Activated CD8-positive, alpha-beta T cell treated with anti-CD3 and anti-CD28 coated beads for 36 hours (primary cell): ENCODE data around the gene FBXL22. TPM values are rescaled to one million over a fixed set of nuclear protein-coding genes. Genes with fewer than 3 reads are reported as not detected.

ENCODE experiments used
- ATAC-seq: fragments of 200-7000 bp; cut with Tn5 transposase; one replicate; pipeline ENCODE4 v1.10.0; 2021; ENCODE audit warnings: mild to moderate bottlenecking, moderate library complexity
- CTCF ChIA-PET: fragments of 350-600 bp; sonication (Branson Sonifier 250); formaldehyde crosslinking; loops from one replicate; lab custom pipeline; 2021; ENCODE audit warnings: antibody characterized with exemption; lab: Charles Lee
- POLR2A ChIA-PET: fragments of 350-600 bp; sonication (Branson Sonifier 250); formaldehyde crosslinking; loops from one replicate; lab custom pipeline; 2021; ENCODE audit warnings: antibody characterized with exemption; lab: Charles Lee
- DNase-seq: peaks from one replicate; pipeline ENCODE4 v3.0.0-alpha.2; 2020
- H3K27ac Mint-ChIP-seq: one replicate; pipeline ENCODE4 v1.8.0; 2021; ENCODE audit warnings: mild to moderate bottlenecking, mixed read lengths
- H3K27me3 Mint-ChIP-seq: one replicate; pipeline ENCODE4 v1.8.0; 2021; ENCODE audit warnings: mixed read lengths
- H3K36me3 Mint-ChIP-seq: one replicate; pipeline ENCODE4 v1.8.0; 2021; ENCODE audit warnings: low read depth, mixed read lengths
- H3K4me1 Mint-ChIP-seq: one replicate; pipeline ENCODE4 v1.8.0; 2021; ENCODE audit warnings: low read depth, mixed read lengths
- H3K4me3 Mint-ChIP-seq: one replicate; pipeline ENCODE4 v1.8.0; 2021; ENCODE audit warnings: mild to moderate bottlenecking, moderate library complexity, mixed read lengths
- H3K9me3 Mint-ChIP-seq: one replicate; pipeline ENCODE4 v1.8.0; 2021; ENCODE audit warnings: mixed read lengths
- intact Hi-C: fragments of 100-400 bp; cut with micrococcal nuclease; formaldehyde crosslinking; loops from one replicate; pipeline ENCODE4 v1.10.0; 2022
- total RNA-seq, 2 experiments: library from RNA; stranded (reverse); gene quantifications; one replicate each; pipeline ENCODE4 v1.2.3, GENCODE V29; 2021
- TF ChIP-seq, protein P1 (sequence below): fragments of 200-600 bp; IDR thresholded peaks from one replicate; pipeline ENCODE4 v1.8.0; 2022; ENCODE audit warnings: antibody characterized with exemption, mild to moderate bottlenecking

Gene FBXL22
- total RNA-seq, 2 experiments from 2014 or later = 0.34 to 0.63 TPM

DNA sequence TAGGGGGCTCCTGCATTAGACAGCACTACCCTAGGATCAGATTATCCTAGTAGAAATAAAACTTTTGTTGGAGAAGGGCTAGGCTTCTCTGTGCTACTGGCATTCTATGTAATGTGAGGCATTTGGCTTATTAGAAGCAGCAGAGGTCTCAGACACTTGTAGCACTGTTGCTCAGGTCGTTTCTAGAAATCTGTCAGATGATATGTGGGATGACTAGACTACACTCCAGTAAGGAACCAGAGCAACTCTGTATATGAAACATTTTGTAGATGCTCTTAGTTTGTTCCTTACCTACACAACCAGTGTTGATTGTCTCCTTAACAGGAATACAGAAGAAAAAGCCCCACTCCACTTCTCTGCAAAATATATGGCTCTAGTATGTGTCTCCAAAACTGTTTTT, 21.9 kb upstream of the FBXL22 start:
- peaks cover 29% of the 10 kb centered on the region for H3K36me3 Mint-ChIP-seq
- ATAC-seq = no peak
- intact Hi-C loops = no loop called here
- TF ChIP-seq, protein P1, sequence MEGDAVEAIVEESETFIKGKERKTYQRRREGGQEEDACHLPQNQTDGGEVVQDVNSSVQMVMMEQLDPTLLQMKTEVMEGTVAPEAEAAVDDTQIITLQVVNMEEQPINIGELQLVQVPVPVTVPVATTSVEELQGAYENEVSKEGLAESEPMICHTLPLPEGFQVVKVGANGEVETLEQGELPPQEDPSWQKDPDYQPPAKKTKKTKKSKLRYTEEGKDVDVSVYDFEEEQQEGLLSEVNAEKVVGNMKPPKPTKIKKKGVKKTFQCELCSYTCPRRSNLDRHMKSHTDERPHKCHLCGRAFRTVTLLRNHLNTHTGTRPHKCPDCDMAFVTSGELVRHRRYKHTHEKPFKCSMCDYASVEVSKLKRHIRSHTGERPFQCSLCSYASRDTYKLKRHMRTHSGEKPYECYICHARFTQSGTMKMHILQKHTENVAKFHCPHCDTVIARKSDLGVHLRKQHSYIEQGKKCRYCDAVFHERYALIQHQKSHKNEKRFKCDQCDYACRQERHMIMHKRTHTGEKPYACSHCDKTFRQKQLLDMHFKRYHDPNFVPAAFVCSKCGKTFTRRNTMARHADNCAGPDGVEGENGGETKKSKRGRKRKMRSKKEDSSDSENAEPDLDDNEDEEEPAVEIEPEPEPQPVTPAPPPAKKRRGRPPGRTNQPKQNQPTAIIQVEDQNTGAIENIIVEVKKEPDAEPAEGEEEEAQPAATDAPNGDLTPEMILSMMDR = no peak
- H3K27me3 Mint-ChIP-seq = no peaks in the 10 kb centered on the region
- peaks cover 6% of the 10 kb centered on the region for H3K4me1 Mint-ChIP-seq
- H3K27ac Mint-ChIP-seq = no peak overlapping the region
- POLR2A ChIA-PET = interaction anchor here (0.7 kb wide), 1 partner anchor 11 kb away, joined by 4 read pairs; no protein-coding TSS in a partner anchor
- H3K9me3 Mint-ChIP-seq = no peaks in the 10 kb centered on the region
- DNase-seq = no peak
- CTCF ChIA-PET = no interaction called here
- no peak overlapping the region for H3K4me3 Mint-ChIP-seq

DNA sequence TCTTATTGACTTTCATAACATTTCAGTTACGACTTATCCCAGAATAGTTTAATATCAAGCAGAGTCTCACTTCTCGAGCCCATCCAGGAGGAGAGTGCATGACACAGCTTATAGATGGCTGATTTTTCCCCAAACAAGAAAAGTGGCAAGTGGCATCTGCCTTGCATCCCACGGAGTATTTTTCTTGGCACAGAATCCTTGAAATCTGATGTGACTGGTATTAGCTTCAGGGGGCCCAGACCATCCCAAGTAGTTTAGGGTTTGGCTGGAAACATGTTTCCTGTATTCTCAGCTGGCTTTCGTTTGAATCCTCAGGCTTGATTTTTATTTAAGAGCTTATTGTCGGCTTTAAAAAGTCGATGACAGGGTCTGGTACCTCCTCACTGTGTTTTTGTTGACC, 20.7 kb upstream of the FBXL22 start:
- no peak overlapping the region for H3K27ac Mint-ChIP-seq
- DNase-seq (no peak), ATAC-seq (no peak)
- no peaks in the 10 kb centered on the region for H3K9me3 Mint-ChIP-seq
- ChIA-PET POLR2A (no interaction called here), CTCF (interaction anchor here (1.2 to 2.2 kb wide), 5 partner anchors 11 to 110 kb away, joined by 3 to 6 read pairs (median 3); no protein-coding TSS in a partner anchor)
- peaks cover 31% of the 10 kb centered on the region for H3K36me3 Mint-ChIP-seq
- TF ChIP-seq, protein P1 = no peak
- intact Hi-C loops = no loop called here
- no peak overlapping the region for H3K4me3 Mint-ChIP-seq
- H3K27me3 Mint-ChIP-seq = no peaks in the 10 kb centered on the region
- H3K4me1 Mint-ChIP-seq = peaks cover 6% of the 10 kb centered on the region

DNA sequence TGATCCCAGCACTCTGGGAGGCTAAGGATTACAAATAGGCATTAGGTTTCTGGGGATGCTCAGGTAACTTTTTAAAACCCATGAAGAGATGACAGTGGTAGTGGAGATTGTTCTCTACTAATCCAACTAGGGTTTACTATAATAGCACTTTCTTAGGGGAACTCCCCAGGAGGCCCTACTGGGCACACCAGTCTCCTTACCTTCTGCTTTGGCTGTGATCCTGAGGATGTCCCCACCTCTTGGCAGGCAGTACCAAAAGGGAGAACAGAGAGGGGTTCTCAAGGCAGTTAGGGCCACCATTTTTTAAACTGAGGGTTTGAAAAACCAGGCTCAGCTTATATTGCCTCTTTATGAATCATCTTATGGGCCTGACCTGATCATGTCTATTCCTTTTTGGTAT, 15.0 kb upstream of the FBXL22 start:
- peaks cover 9% of the 10 kb centered on the region for H3K9me3 Mint-ChIP-seq
- H3K4me3 Mint-ChIP-seq = no peak overlapping the region
- intact Hi-C loops = no loop called here
- DNase-seq (no peak), ATAC-seq (peak; percentile 45)
- peak overlapping the region; percentile 76 for H3K27ac Mint-ChIP-seq
- H3K4me1 Mint-ChIP-seq = peaks cover 21% of the 10 kb centered on the region
- no peaks in the 10 kb centered on the region for H3K27me3 Mint-ChIP-seq
- ChIA-PET CTCF (interaction anchor here (1.1 to 2.0 kb wide), 2 partner anchors 11 to 150 kb away, joined by 3 to 4 read pairs; no protein-coding TSS in a partner anchor), POLR2A (interaction anchor here (1.4 kb wide), 1 partner anchor 18 kb away, joined by 4 read pairs; no protein-coding TSS in a partner anchor)
- peaks cover 56% of the 10 kb centered on the region for H3K36me3 Mint-ChIP-seq
- TF ChIP-seq, protein P1 = no peak

DNA sequence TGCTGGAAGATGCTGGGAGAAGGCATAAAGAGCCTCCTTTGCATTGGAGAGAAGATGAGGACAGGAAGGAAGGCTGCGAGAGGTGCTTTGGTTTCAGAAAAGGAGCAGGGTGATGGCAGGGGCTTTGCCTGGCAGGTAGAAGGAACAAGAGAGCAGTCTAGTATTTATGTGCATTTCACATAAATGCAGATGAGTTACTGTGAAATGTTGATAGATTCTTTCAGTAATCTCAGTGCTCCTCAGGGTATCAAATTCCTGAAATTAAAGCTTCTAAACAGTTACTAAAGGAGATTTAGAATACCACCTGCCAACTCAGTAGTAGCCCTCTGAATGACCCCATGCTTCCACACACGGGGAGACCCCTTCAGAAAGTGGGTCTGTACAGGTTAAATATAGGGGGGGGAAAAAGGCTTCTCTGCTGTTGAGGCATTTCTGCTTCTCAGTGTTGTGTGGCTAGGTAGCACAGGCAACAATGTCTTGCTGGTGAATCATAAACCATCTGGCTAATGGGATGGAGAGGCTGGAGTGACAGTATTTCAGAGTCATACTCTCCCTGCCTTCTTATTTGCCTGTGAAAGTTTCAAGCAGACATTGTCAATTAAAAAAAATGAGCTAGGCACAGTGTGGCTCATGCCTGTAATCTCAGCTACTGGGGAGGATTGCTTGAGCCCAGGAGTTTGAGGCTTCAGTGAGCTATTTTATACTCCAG, 14.3 kb upstream of the FBXL22 start:
- Mint-ChIP-seq H3K9me3 (peaks cover 9% of the 10 kb centered on the region), H3K4me3 (no peak overlapping the region), H3K27me3 (no peaks in the 10 kb centered on the region), H3K36me3 (peaks cover 56% of the 10 kb centered on the region), H3K4me1 (peaks cover 21% of the 10 kb centered on the region), H3K27ac (peak overlapping the region; percentile 76)
- ChIA-PET POLR2A (interaction anchor here (1.0 to 1.4 kb wide), 2 partner anchors 17 to 38 kb away, joined by 3 to 4 read pairs; no protein-coding TSS in a partner anchor), CTCF (interaction anchor here (1.1 to 2.0 kb wide), 2 partner anchors 12 to 150 kb away, joined by 3 to 4 read pairs; no protein-coding TSS in a partner anchor)
- ATAC-seq (peak; percentile 56), DNase-seq (no peak)
- intact Hi-C loops = no loop called here
- TF ChIP-seq, protein P1 = no peak

DNA sequence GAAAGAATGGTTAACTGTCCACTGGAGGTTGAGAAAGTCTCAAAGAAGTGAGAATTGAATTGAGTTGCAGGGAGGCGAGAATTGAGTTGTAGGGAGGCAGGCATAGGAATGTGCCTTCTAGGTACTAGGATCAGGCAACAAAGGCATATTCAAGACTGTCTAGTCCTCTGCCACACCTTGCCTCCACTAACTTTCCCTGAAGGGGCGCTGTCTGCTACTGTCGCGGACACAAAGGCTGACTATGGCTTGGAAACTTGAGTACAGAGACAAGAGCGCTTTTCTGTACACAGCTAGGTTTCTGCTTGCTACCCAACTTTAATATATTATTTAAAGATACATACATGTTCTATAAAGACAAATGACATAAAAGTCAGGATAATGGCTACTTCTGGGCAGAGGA, 10.4 kb upstream of the FBXL22 start:
- POLR2A ChIA-PET = interaction anchor here (1.3 kb wide), 1 partner anchor 13 kb away, joined by 4 read pairs; no protein-coding TSS in a partner anchor
- Mint-ChIP-seq H3K9me3 (peaks cover 9% of the 10 kb centered on the region), H3K4me1 (peaks cover 32% of the 10 kb centered on the region), H3K27me3 (no peaks in the 10 kb centered on the region), H3K4me3 (no peak overlapping the region), H3K36me3 (peaks cover 81% of the 10 kb centered on the region), H3K27ac (peak overlapping the region; percentile 26)
- DNase-seq (no peak), ATAC-seq (no peak)
- intact Hi-C loops = no loop called here
- CTCF ChIA-PET = interaction anchor here (1.0 kb wide), 1 partner anchor 120 kb away, joined by 3 read pairs; no protein-coding TSS in a partner anchor
- TF ChIP-seq, protein P1 = no peak
